ENCODE measurements around the gene IRX1. TPM values are rescaled to one million over a fixed set of nuclear protein-coding genes. Genes with fewer than 3 reads are reported as not detected.

The IRX1 gene
- total and polyA plus RNA-seq, 9 donors: 0.29 to 9.6 (median 0.49) TPM

GRCh38 chr5:3613726-3614125 lies 18.1 kb downstream of the IRX1 start:
- no peak for DNase-seq
- H3K4me1 ChIP-seq (ENCODE audit: control insufficient read depth, insufficient read depth, low read length): peaks cover 5% of the 10 kb centered on the region
- H3K36me3 ChIP-seq (ENCODE audit: control insufficient read depth, insufficient read depth, low read length): no peaks in the 10 kb centered on the region
- no peak overlapping the region for H3K27ac ChIP-seq (ENCODE audit: low read length)
- 83% methylated on average over 5 of the region's 10 CpGs for WGBS (ENCODE audit: insufficient coverage)
- no peak overlapping the region for H3K4me3 ChIP-seq (ENCODE audit: low read length)
- peaks cover 29% of the 10 kb centered on the region for H3K27me3 ChIP-seq (ENCODE audit: control insufficient read depth, insufficient read depth, low read length)
- H3K9me3 ChIP-seq (replicated peaks; ENCODE audit: control insufficient read depth, low read depth, low read length): no peaks in the 10 kb centered on the region

DNA sequence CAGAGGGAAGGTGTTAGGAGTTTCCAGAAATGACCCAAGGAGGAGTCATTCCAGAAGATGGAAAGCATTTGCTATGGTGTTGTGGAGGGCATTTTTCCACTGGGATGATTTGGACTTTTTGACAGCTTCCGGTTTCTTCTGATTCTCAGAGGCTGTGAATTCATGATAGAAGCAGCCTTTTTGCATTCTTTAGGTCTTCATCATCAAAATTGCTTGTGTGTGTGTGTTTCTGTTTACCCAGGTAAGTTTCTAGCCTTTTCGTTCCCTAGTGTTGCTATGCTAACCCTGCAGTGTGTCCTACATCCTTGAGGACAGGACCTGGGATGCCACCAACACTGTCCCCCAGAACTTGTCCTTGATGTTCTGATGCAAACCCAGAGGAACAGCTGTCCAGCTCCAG lies 19.6 kb downstream of the IRX1 start:
- H3K9me3 ChIP-seq (replicated peaks; ENCODE audit: control insufficient read depth, low read depth, low read length): no peaks in the 10 kb centered on the region
- DNase-seq: no peak
- no CpG with 5 or more reads among the region's 2 CpGs for WGBS (ENCODE audit: insufficient coverage)
- H3K36me3 ChIP-seq (ENCODE audit: control insufficient read depth, insufficient read depth, low read length): no peaks in the 10 kb centered on the region
- H3K27me3 ChIP-seq (ENCODE audit: control insufficient read depth, insufficient read depth, low read length): peaks cover 16% of the 10 kb centered on the region
- H3K4me1 ChIP-seq (ENCODE audit: control insufficient read depth, insufficient read depth, low read length): peaks cover 8% of the 10 kb centered on the region
- no peak overlapping the region for H3K27ac ChIP-seq (ENCODE audit: low read length)
- H3K4me3 ChIP-seq (ENCODE audit: low read length): no peak overlapping the region

DNA sequence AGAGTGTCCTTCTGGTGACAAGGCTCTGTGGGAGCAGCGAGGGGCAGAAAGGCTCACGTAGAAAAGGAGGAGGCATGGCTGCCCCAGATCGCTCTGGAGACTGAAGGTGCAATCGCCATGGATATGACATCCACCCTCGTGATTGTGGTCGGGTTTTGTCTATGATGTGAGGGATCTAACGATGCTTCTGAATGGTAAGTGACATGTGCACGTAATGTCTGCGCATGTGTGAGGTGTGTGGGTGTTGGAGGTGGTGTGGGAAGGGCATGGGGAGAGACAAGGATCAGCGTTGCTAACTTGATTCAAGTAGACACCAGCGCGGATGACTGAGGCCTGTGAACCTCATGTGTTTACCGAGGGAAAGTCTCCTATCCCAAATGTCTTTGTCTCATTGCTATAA lies 20.2 kb downstream of the IRX1 start:
- DNase-seq: no peak
- H3K4me3 ChIP-seq (ENCODE audit: low read length): no peak overlapping the region
- H3K9me3 ChIP-seq (replicated peaks; ENCODE audit: control insufficient read depth, low read depth, low read length): no peaks in the 10 kb centered on the region
- 92% methylated on average over 6 of the region's 13 CpGs for WGBS (ENCODE audit: insufficient coverage)
- H3K27ac ChIP-seq (ENCODE audit: low read length): no peak overlapping the region
- H3K4me1 ChIP-seq (ENCODE audit: control insufficient read depth, insufficient read depth, low read length): peaks cover 8% of the 10 kb centered on the region
- H3K27me3 ChIP-seq (ENCODE audit: control insufficient read depth, insufficient read depth, low read length): peaks cover 10% of the 10 kb centered on the region
- no peaks in the 10 kb centered on the region for H3K36me3 ChIP-seq (ENCODE audit: control insufficient read depth, insufficient read depth, low read length)

- no peak for DNase-seq
- Histone ChIP-seq H3K27ac (ENCODE audit: low read length) (no peak overlapping the region), H3K9me3 (replicated peaks; ENCODE audit: control insufficient read depth, low read depth, low read length) (no peaks in the 10 kb centered on the region), H3K4me1 (ENCODE audit: control insufficient read depth, insufficient read depth, low read length) (peaks cover 8% of the 10 kb centered on the region), H3K4me3 (ENCODE audit: low read length) (no peak overlapping the region), H3K27me3 (ENCODE audit: control insufficient read depth, insufficient read depth, low read length) (peaks cover 2% of the 10 kb centered on the region), H3K36me3 (ENCODE audit: control insufficient read depth, insufficient read depth, low read length) (no peaks in the 10 kb centered on the region)
- 71% methylated on average over 2 of the region's 6 CpGs for WGBS (ENCODE audit: insufficient coverage)
These were observed 23.9 kb downstream of the IRX1 start for GRCh38 chr5:3619579-3619978.

DNA sequence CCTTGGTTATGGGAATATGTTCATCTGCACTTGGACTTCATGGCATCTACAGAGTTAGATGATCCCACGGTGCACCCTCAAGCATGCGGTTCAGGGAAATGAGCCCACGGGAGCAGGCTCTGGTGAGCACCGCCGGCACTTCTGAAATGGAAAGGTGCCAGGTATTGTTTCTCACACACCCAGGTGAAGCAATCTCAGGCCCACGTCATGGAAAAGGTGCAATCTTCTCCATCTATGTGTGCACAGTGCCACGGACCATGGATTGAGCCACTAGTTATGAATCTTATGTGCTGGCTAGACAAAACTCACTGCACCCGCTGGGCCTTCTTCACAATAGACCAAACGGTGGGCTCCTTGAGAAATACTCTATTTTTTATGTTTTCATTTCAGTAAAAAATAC lies 27.3 kb downstream of the IRX1 start:
- Histone ChIP-seq H3K27ac (ENCODE audit: low read length) (no peak overlapping the region), H3K27me3 (ENCODE audit: control insufficient read depth, insufficient read depth, low read length) (no peaks in the 10 kb centered on the region), H3K4me1 (ENCODE audit: control insufficient read depth, insufficient read depth, low read length) (peaks cover 5% of the 10 kb centered on the region), H3K36me3 (ENCODE audit: control insufficient read depth, insufficient read depth, low read length) (no peaks in the 10 kb centered on the region), H3K4me3 (ENCODE audit: low read length) (no peak overlapping the region), H3K9me3 (replicated peaks; ENCODE audit: control insufficient read depth, low read depth, low read length) (no peaks in the 10 kb centered on the region)
- WGBS (ENCODE audit: insufficient coverage): 77% methylated on average over 7 of the region's 9 CpGs
- no peak for DNase-seq

DNA sequence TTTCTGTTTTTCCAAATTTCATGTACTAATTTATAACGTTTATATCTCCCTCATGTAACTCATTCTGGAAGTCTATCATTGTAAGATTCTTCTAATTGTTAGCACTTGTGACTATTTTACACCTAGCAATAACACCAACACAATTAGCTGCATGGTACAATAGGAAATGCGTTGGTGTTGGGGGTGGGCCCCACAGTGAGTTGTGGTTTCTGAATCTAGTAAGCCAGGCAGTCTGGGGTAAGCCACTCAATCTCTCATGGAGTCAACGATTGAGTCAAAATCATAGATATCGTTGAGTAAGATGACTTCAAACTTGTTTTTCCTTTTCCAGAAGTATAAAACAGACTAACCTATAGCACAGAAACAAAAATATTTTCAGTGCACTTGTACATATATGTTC lies 30.0 kb downstream of the IRX1 start:
- no peaks in the 10 kb centered on the region for H3K36me3 ChIP-seq (ENCODE audit: control insufficient read depth, insufficient read depth, low read length)
- no peak overlapping the region for H3K4me3 ChIP-seq (ENCODE audit: low read length)
- no CpG with 5 or more reads among the region's 4 CpGs for WGBS (ENCODE audit: insufficient coverage)
- no peak for DNase-seq
- no peaks in the 10 kb centered on the region for H3K4me1 ChIP-seq (ENCODE audit: control insufficient read depth, insufficient read depth, low read length)
- H3K9me3 ChIP-seq (replicated peaks; ENCODE audit: control insufficient read depth, low read depth, low read length): no peaks in the 10 kb centered on the region
- H3K27me3 ChIP-seq (ENCODE audit: control insufficient read depth, insufficient read depth, low read length): peaks cover 2% of the 10 kb centered on the region
- H3K27ac ChIP-seq (ENCODE audit: low read length): no peak overlapping the region

DNA sequence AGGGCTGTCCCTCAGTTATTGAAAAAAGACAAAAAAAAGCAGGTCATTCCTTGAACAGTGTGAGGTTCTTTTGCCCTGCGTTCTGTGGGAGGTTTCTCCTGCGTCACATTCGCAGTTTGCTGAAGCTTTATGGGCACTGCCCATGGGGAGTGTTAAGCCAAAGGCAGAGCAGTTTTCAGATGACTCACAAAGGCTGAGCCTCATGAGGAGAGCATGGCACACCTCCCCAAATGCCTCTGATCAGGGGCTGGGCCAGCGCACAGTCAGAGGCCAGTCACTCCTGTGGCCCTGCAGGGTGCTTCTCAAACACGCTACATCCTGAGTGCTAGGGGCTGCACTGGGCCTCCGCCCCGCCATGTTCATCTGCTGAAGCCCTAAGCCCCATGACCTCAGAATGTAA lies 38.4 kb downstream of the IRX1 start:
- DNase-seq: no peak
- Histone ChIP-seq H3K27me3 (ENCODE audit: control insufficient read depth, insufficient read depth, low read length) (peaks cover 2% of the 10 kb centered on the region), H3K9me3 (replicated peaks; ENCODE audit: control insufficient read depth, low read depth, low read length) (no peaks in the 10 kb centered on the region), H3K4me3 (ENCODE audit: low read length) (no peak overlapping the region), H3K36me3 (ENCODE audit: control insufficient read depth, insufficient read depth, low read length) (no peaks in the 10 kb centered on the region), H3K27ac (ENCODE audit: low read length) (no peak overlapping the region), H3K4me1 (ENCODE audit: control insufficient read depth, insufficient read depth, low read length) (no peaks in the 10 kb centered on the region)
- WGBS (ENCODE audit: insufficient coverage): 97% methylated on average over 5 of the region's 7 CpGs

- no peaks in the 10 kb centered on the region for H3K27me3 ChIP-seq (ENCODE audit: control insufficient read depth, insufficient read depth, low read length)
- DNase-seq: no peak
- no peaks in the 10 kb centered on the region for H3K9me3 ChIP-seq (replicated peaks; ENCODE audit: control insufficient read depth, low read depth, low read length)
- WGBS (ENCODE audit: insufficient coverage): 57% methylated on average over 2 of the region's 8 CpGs
- no peaks in the 10 kb centered on the region for H3K36me3 ChIP-seq (ENCODE audit: control insufficient read depth, insufficient read depth, low read length)
- H3K27ac ChIP-seq (ENCODE audit: low read length): no peak overlapping the region
- H3K4me1 ChIP-seq (ENCODE audit: control insufficient read depth, insufficient read depth, low read length): no peaks in the 10 kb centered on the region
- H3K4me3 ChIP-seq (ENCODE audit: low read length): no peak overlapping the region
These were observed 43.5 kb downstream of the IRX1 start for GRCh38 chr5:3639175-3639574.

DNA sequence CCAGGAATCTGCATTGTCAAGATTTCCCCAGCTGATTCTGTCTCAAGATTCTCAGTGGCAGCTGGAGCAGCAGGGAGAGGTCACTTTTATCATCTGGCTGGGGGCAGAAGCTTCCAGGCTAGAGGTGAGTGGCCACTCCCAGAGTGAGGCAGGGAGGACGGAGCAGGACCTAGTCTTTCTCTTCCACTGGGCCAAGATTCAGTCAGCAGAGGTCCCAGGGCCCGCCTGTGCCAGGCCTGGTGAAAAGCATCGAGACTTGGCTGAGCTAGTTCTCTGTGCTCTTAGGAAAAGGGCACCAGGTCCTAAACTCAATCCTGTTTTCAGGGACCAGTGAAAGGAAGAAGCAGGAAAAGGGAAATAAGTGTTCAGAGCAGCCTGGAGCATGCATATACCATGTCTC lies 46.6 kb downstream of the IRX1 start:
- H3K9me3 ChIP-seq (replicated peaks; ENCODE audit: control insufficient read depth, low read depth, low read length): no peaks in the 10 kb centered on the region
- no peaks in the 10 kb centered on the region for H3K4me1 ChIP-seq (ENCODE audit: control insufficient read depth, insufficient read depth, low read length)
- no peaks in the 10 kb centered on the region for H3K36me3 ChIP-seq (ENCODE audit: control insufficient read depth, insufficient read depth, low read length)
- no peak overlapping the region for H3K4me3 ChIP-seq (ENCODE audit: low read length)
- H3K27ac ChIP-seq (ENCODE audit: low read length): no peak overlapping the region
- DNase-seq: no peak
- no peaks in the 10 kb centered on the region for H3K27me3 ChIP-seq (ENCODE audit: control insufficient read depth, insufficient read depth, low read length)
- WGBS (ENCODE audit: insufficient coverage): 79% methylated on average over 3 of the region's 3 CpGs

DNA sequence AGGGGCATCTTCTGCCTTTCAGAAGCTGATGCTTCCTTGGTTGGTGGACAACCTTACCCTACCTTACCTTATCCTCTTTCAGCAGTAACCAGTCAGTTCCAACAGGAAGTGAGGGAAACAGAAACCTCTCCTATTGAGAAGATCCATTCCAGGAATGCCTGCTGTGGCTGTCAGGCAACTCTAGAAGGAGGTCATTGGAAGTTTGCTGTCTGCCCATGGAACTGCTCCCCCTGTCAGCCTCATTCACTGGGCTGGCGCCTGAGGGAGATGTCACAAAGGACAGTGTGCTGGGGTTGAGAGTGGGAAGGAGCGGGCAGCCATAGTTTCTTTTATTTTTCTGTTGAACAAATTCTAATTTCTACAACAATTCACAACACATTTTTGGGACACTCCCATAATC lies 54.7 kb downstream of the IRX1 start:
- no peak for DNase-seq
- no CpG with 5 or more reads among the region's 2 CpGs for WGBS (ENCODE audit: insufficient coverage)
- no peak overlapping the region for H3K4me3 ChIP-seq (ENCODE audit: low read length)
- peaks cover 4% of the 10 kb centered on the region for H3K27me3 ChIP-seq (ENCODE audit: control insufficient read depth, insufficient read depth, low read length)
- no peaks in the 10 kb centered on the region for H3K4me1 ChIP-seq (ENCODE audit: control insufficient read depth, insufficient read depth, low read length)
- H3K27ac ChIP-seq (ENCODE audit: low read length): no peak overlapping the region
- H3K36me3 ChIP-seq (ENCODE audit: control insufficient read depth, insufficient read depth, low read length): no peaks in the 10 kb centered on the region
- no peaks in the 10 kb centered on the region for H3K9me3 ChIP-seq (replicated peaks; ENCODE audit: control insufficient read depth, low read depth, low read length)

GRCh38 chr5:3650868-3651267 lies 55.2 kb downstream of the IRX1 start:
- Histone ChIP-seq H3K36me3 (ENCODE audit: control insufficient read depth, insufficient read depth, low read length) (no peaks in the 10 kb centered on the region), H3K9me3 (replicated peaks; ENCODE audit: control insufficient read depth, low read depth, low read length) (no peaks in the 10 kb centered on the region), H3K27ac (ENCODE audit: low read length) (no peak overlapping the region), H3K4me1 (ENCODE audit: control insufficient read depth, insufficient read depth, low read length) (no peaks in the 10 kb centered on the region), H3K4me3 (ENCODE audit: low read length) (no peak overlapping the region), H3K27me3 (ENCODE audit: control insufficient read depth, insufficient read depth, low read length) (peaks cover 4% of the 10 kb centered on the region)
- DNase-seq: no peak
- WGBS (ENCODE audit: insufficient coverage): 75% methylated on average over 6 of the region's 8 CpGs
